Measurements from ENCODE around the gene TENT4B.
"Not testable (repeated sequence)": the region's sequence is repeated elsewhere in the genome, so short reads cannot be mapped to it uniquely, and the experiment has no call there.

TENT4B gene

DNA sequence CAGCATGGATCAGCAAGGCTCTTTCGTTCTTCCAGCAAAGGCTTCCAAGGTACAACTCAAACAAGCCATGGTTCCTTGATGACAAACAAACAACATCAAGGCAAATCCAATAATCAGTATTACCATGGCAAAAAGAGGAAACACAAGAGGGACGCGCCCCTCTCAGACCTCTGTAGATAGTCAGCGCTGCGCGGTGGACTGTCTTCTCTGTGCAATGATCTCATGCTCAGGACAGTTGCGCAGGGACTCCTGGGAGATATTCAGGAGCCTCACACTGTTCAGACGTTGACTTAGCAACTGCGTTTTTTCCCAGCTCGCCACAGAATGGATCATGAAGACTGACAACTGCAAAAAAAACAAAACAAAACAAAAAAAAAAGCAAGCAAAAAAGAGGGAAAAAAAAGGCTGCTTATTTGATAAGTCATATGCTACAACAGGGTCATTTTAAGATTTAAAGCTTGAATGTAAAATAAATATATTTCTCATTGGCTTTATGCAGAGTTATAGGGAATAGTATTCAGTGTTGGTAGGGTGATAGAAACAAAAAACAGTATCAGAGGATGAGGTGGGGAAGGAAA lies 76.1 kb downstream of the TENT4B start:
- DNase-seq (ENCODE audit: low read depth in 2 of 2, low spot score in 1 of 2), result no peak

DNA sequence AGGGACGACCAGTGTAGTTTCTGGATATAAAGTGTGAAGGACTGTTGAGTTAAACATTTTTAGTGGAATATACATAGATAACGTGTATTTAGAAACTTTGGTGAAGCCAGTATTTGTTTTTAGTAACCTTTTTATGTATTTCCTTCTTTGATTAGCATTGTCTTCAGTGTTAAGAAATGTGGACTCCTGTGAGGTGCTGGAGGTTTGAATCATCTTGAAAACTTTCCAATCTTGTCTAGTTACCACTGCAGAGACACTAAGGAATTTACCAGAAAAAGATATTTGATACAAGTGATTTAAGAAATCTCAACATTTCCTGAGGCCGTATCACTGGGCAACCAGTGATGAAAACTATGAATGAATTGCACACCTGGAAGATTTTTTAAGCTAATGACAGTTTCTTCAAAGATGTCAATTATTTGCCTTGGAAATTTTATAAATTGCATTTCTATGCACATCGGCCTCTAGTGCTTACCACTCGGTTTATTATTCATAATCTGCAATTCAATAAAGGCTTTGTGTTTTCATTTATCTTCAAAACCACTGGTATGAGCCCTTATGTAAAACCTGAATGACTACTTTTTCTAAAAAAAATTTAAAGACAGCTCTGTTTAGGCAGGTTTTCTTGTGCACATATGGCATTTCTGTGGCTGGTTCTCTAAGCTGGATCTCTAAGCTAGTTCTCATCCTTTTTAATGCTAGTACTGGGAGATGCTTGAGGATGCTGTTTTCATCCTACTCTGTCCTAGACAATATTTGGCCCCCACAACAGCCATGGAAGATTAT lies 81.9 kb downstream of the TENT4B start:
- no peak for DNase-seq (ENCODE audit: low read depth in 2 of 2, low spot score in 1 of 2)

GRCh38 chr16:50235581-50235980 lies 82.5 kb downstream of the TENT4B start:
- no peak for DNase-seq (ENCODE audit: low read depth in 2 of 2, low spot score in 1 of 2)

GRCh38 chr16:50238314-50238713 lies 85.2 kb downstream of the TENT4B start:
- no peak for DNase-seq (ENCODE audit: low read depth in 2 of 2, low spot score in 1 of 2)

DNA sequence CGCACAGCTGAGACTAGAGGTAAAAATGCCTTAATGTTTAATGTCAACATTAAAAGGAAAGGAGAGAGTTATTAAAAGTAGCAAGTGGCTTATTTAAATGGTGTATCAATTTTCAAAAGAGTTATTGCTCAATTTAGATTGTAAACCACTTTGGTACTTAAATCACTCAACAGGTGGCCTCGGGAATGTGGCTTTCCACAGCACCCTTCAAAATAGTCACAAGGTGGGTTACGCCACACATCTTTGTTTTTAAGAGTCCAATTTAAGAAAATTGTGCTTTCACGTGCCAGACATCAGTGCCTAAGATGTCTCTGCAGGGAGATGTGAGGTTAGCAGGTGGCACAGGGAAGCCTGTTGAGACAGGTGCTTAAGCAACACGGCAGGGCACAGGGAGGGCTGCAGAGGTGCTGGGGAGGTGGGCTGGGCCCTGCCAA lies 85.8 kb downstream of the TENT4B start:
- no peak for DNase-seq (ENCODE audit: low read depth in 2 of 2, low spot score in 1 of 2)

DNA sequence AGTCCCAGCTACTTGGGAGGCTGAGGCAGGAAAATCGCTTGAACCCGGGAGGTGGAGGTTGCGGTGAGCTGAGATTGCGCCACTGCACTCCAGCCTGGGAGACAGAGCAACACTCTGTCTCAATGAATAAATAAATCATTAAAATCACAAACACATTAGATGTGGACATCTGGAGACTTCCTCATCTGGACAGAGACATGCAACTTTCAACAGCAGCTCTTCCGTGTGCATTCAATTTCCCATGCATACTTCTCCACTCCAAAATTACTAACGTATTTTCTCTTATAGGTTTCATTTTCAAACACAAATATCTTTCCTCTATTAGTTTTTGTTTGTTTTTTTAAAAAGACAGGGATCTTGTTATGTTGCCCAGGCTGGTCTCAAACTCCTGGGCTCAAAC lies 89.9 kb downstream of the TENT4B start:
- DNase-seq (ENCODE audit: low read depth in 2 of 2, low spot score in 1 of 2), result not testable (repeated sequence)

DNA sequence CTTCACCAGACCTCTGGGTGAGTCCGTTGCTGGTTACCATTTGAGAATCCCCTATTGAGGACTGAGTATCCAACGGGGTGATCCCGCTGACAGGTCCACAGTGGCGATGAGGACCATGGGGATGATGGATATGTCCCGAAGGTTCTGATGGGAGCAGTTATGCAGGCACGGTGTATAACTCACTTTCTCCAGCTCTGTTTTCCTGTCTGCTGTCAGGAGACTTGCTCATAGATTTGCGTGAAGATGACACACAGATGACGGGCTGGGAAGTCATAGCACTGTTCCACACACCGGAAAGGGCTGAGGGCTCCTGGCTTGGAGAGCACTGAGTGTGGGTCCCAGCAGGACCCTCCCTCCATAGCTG lies 91.0 kb downstream of the TENT4B start:
- DNase-seq (ENCODE audit: low read depth in 2 of 2, low spot score in 1 of 2), result no peak

- DNase-seq (ENCODE audit: low read depth in 2 of 2, low spot score in 1 of 2), result no peak
Observed at GRCh38 chr16:50244504-50245416, 91.7 kb downstream of the TENT4B start.

DNA sequence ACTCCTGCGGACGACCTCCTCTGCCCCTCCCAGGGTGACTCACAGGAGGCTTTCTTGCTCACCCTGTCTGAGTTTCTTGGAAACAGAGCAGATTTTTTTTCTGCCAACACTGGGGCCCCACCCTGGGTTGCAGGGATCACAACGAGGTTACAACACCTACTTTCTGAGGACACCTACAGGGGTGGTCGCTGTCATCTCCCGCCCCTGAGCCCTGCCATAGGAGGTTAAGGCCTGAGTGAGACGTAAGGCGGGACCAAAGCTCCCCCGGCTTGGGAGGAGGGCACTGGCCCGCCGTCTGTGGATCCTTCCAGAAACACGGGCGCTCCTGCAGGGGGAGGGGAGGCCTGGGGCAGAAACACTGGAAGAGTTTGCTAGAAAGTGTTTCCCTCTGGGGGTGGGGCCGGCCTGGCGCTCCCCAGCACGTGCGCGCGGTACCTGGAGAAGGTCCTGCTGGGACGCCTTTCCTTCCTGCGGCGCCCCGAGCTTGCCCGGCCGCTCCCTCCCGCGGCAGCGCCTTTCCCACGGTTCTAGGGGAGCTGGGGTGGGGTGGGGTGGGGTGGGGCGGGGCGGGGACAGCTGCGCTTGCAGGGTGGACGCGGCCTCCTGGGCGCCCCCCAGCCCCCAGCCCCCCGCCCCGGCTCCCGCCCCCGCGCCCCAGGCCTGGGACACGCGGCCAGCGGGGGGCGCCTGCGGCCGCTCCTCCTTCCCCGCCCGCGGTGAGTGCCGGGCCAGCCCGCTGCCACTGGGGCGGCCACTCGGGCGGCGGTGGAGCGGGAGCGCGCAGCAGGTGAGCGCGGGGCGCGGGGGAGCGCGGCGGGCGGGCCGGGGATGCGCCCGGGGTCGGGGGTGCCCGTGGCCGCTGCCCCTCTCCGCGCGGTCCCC lies 92.6 kb downstream of the TENT4B start:
- no peak for DNase-seq (ENCODE audit: low read depth in 2 of 2, low spot score in 1 of 2)

GRCh38 chr16:50246299-50247122 lies 93.4 kb downstream of the TENT4B start:
- DNase-seq (ENCODE audit: low read depth in 2 of 2, low spot score in 1 of 2), result no peak

DNA sequence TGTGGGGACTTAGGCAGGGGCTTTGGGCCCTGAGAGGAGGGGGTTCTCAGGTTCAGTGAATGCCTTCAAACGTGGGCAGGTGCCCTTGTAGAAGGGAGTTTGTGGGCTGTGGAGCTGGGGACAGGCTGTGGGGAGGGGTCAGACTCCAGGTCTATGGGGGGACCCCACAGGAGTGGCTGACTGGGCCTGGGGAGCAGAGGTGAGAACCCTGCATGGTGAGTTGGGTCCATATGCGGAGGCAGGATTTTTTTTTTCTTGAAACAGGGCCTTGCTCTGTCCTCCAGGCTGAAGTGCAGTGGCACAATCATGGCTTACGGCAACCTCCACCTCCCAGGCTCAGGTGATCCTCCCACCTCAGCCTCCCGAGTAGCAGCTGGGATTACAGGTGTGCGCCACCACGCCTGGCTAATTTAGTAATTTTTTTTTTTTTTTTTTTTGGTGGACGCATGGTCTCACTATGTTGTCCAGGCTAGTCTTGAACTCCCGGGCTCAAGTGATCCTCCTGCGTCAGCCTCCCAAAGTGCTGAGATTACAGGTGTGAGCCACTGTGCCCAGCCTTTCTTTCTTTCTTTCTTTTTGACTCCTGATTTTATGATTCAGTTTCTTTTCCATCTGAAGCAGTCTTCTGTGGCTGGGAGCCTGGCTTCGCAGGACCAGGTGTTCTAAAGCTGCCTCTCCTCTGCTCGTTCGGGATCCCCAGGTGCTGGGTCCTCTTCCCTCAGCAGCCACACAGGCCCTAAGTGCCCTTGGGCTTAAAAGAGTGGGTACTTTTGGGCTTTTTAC lies 94.2 kb downstream of the TENT4B start:
- no peak for DNase-seq (ENCODE audit: low read depth in 2 of 2, low spot score in 1 of 2)

- no peak for DNase-seq (ENCODE audit: low read depth in 2 of 2, low spot score in 1 of 2)
Observed at GRCh38 chr16:50247906-50248608, 95.0 kb downstream of the TENT4B start.

DNA sequence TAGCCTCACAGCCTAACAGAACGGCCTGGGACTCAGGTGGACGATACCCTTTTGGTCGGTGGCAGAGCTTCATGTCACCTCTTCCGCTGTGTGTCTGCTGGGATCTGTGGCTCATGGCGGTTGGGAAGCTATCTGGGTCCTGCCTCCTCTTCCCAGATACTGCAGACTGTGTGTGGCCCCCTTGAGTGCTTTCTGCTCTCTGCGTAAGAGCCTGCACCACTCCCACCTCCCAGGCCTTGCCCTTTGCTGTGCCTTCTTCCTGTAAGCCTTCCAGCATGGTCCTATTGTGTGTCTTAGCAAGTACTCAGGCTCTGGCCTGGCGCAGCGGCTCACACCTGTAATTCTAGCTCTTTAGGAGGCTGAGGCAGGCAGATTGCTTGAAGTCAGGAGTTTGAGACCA lies 95.7 kb downstream of the TENT4B start:
- no peak for DNase-seq (ENCODE audit: low read depth in 2 of 2, low spot score in 1 of 2)

DNA sequence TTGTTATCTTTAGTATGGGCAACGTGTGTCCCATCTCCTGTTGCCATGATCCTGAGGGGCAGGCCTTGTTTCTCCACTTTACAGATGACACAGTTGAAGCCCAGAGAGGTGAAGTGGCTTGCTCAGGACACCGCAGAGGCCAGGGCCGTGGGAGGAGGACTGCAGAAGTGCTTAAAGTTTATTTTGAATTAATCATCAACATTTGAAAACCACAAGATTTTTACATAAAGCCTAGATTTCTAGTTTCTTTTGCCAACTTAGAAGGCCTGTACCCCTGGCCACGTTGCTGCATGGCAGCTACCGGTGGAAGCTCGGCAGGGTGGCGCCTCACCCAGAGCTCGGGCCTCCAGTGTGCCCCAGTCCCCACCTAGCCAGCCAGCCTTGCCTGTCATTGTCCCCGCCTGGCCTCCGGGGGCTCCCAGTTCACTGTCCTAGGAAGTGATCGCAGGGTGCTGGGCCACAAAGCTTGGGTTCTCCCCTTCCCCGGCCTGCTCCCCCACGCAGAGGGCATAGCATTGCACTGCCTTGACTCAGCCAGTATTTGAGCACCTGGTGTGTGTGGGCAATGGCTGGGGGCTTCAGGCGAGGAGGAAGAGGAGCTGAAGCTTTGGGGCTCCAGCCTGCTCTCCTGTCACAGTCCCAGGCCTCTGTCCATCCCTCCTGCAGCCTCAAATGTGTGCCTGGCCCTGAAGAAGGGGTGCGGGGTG lies 98.4 kb downstream of the TENT4B start:
- DNase-seq (ENCODE audit: low read depth in 2 of 2, low spot score in 1 of 2), result no peak

GRCh38 chr16:50252082-50252611 lies 99.0 kb downstream of the TENT4B start:
- no peak for DNase-seq (ENCODE audit: low read depth in 2 of 2, low spot score in 1 of 2)

DNA sequence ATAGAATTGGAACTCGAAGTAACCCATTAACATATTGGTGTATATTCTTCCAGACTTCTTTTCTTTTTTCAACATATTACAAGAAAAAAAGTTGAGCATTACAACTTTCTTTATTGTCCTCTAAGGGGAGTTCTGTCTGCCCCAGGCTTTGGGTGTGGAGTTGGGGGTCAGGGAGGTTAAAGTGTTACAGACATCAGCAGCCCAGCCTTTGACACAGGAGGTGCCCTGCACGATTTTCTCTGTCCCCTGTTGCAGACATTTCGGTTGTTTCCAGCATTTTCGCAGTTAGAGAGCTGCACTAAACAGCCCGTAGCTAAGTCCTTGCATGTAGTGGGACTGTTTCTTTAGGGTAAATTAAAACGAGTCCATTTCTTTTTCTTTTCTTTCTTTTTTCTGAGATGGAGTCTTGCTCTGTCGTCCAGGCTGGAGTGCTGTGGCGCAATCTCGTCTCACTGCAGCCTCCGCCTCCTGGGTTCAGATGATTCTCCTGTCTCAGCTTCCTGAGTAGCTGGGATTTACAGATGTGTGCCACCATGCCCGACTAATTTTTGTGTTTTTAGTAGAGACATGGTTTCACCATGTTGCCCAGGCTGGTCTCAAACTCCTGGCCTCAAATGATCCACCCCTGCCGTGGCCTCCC lies 99.9 kb downstream of the TENT4B start:
- no peak for DNase-seq (ENCODE audit: low read depth in 2 of 2, low spot score in 1 of 2)

DNA sequence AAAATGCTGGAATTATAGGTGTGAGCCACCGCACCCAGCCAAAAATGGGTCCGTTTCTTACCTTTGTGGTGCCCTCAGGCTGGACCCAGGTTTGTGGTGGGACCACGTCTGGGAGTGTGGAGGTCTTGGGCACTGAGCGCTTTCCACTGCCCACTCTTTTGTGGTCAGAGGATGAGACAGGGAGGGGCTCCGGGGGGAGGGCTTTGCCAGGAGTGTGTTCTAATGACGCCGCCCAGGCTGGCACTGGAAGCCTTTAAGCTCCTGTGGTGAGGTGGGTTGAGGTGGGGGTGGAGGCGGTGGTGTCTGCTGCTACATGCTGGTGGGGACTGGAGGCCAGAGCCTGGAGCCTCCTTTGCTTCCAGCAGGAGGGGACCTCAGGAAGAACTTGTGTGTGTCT lies 100.4 kb downstream of the TENT4B start:
- no peak for DNase-seq (ENCODE audit: low read depth in 2 of 2, low spot score in 1 of 2)

All from stimulated activated CD8-positive, alpha-beta memory T cell treated with anti-CD3 and anti-CD28 coated beads, Interleukin-4, amount 100 ng/mL, for 1 hour (primary cell).